GM21529 (cell line): ENCODE data around the gene MTUS2.
A peak's percentile ranks its signal among the peaks of the same experiment; 100 is the strongest.
"Not testable (repeated sequence)": the region's sequence is repeated elsewhere in the genome, so short reads cannot be mapped to it uniquely, and the experiment has no call there.

Experiments
- ATAC-seq: cut with Tn5 transposase; IDR thresholded peaks from one replicate; pipeline ENCODE4 v1.9.1; 2021; ENCODE audit not compliant: unreplicated experiment

MTUS2 gene

DNA sequence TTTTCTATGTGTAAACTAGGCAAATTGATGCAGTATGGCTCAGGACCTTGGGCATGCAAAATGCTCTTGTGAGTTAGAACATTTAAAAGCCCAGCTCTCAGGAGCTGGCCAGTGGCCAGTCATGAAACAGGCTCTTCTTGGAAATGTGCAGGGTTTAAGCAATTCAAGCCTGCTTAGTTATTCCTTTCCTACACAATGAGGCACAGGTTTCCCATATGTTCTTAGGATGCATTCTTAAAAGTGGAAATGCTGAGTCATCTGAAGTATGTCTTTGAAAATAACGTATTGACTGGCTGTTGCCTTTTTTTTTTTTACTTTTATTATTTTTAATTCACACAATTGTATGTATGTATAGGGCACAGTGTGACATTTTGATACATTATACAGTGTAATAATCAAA is 474.7 kb downstream of the MTUS2 start:
- no peak for ATAC-seq

DNA sequence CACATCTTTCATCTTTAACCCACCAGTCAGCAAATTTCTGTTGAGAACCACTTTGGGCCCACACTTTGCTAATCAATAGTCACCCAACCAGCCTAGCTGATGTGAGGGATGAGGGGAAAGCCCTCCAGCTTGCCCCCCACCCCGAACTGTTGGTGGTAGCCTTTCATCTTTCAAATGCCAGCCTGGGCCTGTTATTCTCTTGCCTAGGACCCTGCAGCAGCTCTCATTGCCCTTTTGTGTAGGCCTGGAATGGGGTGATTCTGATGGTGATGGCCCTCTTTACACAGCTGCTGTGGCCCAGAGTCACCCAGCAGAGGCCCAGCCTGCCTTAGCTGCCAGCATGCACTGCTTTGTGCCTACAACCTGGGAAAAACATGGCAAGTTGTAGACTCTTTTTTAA is 480.9 kb downstream of the MTUS2 start:
- ATAC-seq, result no peak

DNA sequence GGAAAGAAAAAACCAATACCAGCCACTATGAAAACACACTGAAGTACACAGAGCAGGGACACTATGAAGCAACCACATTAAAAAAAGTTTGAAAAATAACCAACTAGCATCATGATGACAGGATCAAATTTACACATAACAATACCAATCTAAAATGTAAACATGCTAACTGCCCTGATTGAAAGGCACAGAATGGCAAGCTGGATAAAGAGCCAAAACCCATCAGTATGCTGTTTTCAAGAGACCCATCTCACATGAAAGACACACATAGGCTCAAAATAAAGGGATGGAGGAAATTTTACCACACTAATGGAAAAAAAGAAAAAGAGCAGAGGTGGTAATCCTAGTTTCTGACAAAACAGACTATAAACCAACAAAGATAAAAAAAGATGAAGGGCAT is 484.0 kb downstream of the MTUS2 start:
- ATAC-seq, result no peak

DNA sequence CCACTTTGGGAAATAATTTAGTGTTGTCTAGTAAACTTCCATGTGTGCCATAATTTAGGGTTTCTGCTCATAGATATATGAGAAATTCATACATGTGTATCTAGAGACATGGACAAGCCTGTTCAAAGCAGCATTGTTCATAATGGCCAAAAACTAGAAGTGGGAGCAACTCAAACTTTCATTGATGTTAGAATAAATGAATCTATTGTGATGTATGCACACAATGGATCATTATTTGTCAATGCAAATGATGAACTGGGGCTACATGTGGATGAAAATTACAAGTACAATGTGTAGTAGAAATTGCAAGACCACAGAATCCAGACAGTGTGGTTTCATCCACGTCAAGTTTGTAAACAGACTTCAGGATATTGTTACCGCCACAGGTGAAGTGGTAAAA is 490.7 kb downstream of the MTUS2 start:
- ATAC-seq, result no peak

DNA sequence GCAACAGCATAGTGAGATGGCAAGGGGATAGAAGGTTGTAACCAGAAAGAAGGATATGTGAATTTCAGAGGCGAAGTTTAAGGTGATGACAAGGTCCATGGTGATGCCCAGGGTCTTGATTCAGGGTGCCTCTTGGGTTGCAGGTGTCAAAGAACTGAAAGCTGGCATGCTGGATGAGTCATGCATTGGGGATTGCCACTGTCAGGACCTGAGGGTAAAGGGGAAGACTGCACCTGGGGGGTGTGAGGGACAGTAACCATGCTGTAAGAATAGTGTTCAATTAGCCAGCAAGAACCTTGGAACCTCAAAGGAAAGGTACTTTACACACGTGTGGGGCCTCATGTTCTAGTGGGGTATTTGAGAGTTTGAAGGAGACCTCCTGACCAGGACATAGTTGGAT is 495.7 kb downstream of the MTUS2 start:
- ATAC-seq, result no peak

DNA sequence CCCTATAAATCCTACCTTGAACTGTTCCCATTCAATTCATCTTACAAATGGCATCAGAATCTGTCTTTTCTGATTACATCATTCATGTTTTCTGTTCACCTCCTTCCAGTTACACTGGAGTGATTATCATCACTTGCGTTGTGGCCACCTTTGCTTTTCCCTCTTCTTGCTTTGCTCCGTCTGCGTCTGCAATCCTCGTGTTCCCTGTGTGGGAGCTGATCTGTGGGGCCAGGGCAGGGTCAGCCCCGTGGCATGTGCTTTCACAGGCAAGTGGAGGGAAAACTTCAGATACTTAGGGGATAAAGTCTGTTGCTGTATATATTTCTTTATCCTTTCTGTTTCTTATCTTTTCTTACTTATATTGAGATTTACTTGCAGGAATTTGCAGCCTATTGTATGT is 497.7 kb downstream of the MTUS2 start:
- no peak for ATAC-seq

DNA sequence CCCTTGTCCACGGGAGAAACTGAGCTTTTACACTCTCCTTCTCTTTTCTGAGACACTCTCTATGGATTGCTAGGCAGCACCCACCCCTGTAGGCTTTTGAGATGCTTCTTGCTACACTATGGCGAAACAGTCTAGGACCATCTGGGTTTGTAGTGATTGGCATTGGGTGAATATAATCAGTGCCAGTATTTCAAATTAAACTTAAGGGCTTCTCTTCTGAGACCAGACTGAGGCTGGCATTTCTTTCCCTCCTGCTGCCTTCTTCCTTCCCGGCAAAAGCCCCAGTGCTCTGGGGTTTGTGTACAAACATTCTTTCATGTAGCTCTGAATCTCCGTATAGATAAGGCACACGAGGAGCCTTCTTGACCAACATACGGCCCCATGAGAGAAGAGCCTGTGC is 498.6 kb downstream of the MTUS2 start:
- ATAC-seq, result no peak

DNA sequence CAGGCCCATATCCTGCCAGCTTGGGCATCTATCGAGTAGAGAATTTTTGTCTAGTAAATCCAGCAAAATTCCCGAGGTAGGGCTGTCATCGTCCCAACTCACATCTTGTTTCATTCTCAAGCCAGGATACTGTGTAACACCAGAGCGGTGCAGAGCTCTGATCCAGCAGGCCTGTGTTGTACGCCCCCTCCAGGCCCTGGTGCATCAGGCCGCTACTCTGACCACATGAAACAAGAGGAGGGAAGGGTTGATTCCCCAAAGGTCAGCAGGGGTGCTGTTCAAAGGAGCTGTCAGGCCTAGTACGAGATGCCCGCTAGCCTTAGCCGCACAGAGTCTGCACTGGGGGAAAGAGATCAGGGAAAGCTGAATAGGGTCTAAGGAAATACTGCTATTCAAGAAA is 499.3 kb downstream of the MTUS2 start:
- no peak for ATAC-seq

DNA sequence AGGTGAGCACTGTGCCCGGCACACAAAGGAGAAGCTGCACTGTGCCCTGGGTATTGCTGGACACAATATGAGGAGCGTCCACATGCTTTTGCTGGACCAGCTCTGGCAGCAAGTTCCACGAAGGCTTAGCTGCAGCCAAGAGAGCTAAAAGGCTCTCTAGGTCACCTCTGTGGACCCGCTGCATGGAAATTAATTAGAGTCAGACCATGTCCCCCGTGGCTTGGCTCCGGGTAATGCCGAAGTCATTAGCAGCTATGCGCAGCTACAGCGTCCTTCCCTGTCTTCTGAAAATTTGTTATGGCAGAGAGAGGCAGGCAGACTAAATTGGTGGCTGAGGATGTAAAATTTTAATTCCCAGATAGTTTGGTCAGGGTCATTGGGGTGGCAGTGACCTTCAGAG is 503.8 kb downstream of the MTUS2 start:
- ATAC-seq, result no peak

DNA sequence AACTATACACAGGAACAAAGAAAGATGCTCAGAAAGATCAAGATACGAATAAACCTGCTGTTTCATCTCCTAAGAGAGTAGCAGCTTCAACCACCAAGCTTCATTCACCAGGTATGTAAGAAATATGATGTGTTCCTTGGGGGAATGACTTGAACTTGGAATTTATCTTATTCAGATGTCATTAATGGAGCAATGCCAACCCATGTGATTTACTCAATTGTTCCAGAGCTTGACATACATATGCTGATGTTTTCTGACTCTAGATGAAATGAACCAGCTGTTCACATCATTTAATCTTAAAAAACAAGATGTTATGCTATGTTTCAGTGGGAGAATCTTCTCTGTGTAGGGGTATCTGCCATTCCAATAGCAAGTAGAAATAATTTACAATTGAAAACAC is 504.5 kb downstream of the MTUS2 start:
- ATAC-seq, result no peak

DNA sequence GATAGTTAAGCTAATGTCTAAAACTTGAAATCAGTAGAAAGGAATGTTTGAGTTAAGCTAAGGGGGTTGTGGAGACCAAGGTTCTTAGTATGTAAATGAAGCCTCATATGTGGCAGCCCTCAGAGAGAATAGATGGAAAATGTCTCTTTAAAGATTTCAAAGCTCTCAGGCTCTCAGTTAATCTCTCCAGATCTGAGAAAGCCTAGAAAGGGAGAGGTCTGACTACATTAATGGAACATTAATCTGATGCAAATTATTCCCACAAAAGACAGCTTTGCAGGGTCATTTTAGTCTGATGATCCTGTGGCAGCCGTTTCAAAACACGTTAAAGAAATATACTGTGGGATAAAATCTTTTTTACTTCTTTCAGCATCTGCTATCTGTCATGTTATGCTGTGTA is 508.4 kb downstream of the MTUS2 start:
- no peak for ATAC-seq

DNA sequence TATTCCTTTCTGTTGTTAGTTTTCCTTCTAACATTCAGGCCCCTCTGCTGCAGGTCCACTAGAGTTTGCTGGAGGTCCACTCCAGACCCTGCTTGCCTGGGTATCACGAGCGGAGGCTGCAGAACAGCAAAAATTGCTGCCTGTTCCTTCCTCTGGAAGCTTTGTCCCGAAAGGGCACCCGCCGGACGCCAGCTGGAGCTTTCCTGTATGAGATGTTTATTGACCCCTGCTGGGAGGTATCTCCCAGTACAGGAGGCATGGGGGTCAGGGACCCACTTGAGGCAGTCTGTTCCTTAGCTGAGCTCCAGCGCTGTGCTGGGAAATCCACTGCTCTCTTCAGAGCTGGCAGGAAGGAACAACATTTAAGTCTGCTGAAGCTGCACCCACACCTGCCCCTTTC is 516.2 kb downstream of the MTUS2 start:
- ATAC-seq, result no peak

DNA sequence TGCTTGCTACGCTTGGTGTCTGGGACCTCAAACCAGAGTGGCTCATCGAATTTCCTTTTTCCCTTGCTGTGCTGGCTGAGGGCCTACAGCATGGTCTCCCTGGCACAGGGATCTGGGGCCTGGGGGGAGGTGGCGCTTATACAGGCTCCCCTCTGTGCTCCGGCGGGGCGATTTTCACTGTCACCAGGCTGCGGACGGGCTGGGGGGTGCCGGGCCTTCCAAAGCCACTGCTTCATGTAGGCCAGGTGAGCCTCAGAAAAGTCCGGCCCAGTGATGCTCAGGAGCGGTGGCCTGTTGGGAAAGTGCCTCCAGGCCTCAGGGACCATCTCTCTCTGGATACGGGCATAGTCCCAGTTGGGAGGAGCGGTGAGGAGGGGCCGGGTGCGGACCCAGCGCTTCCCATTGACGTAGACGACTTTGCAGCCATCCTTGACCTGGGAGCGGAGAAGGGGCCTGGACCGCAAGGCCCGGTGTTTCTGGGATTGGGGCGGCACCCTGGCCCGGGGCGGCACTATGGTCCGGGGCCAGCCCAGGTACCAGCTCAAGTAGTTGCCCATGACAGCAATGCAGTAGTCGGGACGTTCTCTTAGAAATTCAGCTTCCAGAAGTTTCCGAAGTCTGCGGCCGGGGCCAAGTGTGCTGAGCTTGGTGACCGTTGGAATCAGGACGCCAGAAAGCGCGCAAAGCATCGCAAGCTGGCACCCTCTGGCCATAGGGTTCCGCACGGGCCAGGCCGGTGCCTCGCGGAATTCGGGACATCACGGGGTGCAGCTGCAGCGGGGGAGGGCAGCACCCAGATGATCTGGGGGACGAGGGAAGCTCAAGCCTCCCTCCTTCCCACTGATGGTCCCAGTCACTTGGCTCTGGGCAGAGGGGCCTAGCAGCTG is 519.5 kb downstream of the MTUS2 start:
- ATAC-seq, result no peak

DNA sequence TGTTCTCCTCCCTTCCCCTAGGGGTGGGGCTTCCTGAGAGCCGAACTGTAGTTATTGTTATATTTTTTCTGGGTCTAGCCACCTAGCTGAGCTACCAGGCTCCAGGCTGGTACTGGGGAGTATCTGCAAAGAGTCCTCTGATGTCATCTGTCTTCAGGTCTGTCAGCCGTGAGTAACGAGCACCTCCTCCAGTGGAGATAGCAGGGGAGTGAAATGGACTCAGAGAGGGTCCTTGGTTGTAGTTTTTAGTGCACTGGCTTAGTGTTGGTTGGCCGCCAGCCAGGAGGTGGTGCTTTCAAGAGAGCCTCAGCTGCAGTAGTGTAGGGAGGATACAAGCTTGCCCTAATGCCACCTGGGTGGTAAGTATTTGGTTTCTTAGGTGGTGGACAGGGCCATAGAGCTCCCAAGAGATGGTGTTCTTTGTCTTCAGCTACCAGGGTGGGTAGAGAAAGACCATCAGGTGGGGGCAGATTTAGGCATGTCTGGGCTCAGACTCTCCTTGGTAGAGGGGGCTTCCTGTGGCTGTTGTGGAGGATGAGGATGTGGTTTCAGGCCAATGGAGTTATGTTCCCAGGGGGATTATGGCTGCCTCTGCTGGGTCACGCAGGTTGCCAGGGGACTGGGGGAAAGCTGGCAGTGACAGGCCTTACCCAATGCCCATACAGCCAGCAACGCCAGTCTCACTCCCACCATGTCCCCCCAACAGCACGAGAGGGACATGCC is 525.9 kb downstream of the MTUS2 start:
- not testable (repeated sequence) for ATAC-seq

DNA sequence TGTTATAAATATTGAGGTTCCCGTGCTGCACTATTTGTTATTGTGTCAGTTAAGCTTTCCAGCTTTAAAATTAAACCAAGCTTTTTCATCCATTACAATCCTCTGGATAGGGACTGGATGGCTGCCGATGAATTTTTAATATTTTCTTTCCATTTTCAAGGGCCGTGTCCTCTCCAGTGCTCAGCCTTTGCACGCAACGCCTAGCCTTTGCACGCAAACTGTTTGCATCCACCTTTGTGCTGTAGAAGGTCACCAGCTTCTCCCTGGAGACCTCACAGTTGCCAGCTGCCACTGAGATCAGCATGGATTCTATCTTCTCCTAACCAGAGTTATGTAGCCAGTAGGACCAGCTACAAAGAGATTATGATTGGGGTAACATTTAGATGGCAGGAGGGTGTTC is 534.9 kb downstream of the MTUS2 start:
- ATAC-seq, result no peak

DNA sequence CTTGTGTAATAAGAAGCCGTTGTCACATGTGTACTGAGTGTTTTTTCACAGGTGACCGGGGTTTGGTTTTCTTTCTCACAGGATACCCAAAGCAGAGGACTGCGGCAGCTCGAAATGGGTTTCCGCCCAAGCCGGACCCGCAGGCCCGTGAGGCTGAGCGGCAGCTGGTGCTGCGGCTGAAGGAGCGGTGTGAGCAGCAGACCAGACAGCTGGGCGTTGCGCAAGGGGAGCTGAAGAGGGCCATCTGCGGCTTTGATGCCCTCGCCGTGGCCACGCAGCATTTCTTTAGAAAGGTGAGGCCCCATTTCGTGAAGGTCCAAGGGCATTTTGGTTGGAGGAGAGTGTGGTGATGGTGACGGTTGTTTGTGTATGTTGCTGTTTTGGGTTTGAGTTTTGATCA is 539.0 kb downstream of the MTUS2 start:
- ATAC-seq, result no peak

DNA sequence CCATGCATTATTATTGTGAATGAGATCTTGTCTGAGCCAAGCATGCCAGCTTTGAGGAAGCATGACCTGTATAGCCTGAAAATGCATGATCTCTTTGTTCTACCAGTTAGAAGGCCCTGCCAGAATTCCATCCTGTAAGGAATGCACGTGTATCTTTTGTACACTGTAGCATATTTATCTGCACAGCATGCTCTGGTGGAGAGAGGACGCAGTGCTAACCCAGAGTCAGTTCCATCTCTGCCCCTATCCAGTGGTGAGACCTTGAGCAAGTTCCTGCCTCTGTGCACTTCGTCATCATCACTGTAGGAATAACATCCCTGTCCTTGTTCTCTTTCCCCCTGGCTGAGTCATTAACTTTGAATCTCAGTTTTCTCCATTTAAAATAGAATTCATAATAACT is 541.6 kb downstream of the MTUS2 start:
- ATAC-seq, result no peak

DNA sequence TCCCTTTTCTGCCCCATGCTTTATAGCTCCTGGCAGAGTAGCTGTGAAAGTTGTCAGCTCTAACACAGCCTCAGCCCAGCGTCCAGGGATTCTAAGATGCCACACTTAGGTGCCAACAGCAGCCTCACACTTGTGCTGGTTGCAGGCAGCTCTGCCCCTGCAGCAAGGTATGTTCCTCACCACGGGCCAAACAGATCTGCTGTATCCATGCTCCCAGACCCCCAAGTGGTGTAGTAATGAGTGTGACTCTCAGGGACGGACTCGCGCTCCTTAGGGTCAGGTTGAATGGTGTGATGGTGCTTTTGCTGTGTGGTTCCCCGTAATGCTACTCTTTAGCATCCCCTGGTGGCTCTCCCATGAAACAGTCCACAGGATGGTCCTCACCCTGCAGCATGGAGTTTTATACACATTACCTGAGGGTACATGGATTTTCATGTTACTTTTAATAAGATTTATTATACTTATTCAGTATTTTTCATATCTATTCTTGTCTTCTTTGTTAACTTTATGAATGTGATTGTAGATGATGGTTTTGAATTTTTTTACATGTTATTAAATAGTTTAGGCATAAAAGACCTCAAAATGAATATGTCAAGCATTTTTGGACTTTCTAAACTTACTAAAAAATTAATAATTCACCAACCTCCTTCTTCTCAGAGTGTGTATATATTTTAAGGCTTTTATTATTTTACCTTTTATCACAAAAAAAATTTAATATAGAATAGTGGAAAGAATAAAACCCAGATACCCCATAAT is 542.9 kb downstream of the MTUS2 start:
- peak; percentile 87 for ATAC-seq

DNA sequence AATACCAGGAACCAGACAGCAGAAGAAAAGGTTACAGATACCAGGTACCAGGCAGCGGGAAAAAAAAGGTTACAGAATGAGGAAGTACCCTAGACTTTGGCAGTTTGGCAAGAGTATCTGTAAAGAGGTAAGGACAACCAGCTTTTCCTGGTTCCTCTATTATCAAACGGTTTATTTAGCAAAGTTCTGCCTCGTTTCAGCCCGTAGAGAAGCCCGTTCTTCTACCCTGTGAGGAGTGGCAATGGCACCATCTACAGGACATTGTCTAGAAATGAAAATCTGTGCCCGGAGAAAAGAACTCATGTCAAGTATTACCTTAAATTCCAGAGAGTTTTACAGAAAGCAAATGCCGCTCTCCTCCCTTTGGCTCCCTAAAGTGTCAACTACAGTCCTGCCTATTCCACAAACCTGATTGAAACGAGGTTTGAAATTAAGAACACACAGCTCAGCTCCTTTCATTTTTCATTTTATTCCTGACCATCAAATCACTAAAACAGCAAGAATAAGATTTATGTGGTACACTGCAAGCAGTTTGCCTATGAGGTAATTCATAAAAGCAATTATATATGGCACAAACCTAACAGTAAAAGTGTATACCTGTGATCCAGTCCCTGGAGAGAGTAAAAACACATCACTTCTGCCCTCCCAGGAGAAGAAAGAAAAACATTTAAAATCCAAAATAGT is 549.1 kb downstream of the MTUS2 start:
- no peak for ATAC-seq

DNA sequence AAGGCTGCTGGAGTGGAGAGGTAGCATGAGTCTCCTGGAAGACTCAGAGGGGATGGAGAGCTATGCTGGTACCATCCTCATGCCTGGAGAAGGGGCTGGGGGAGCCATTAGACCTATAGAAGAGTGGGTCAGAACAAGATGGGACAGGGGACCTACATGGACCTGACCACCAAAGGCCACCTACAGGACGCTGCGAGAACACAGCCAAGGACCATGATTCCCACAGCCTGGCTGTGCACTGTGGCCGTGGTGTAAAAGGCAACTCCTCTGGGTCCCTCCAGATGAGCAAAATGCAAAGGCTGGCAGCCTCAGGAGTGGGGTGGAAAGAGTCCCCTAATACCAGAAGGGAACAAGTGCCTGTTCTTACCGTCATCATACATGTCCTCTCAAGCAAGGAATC is 559.1 kb downstream of the MTUS2 start:
- no peak for ATAC-seq

DNA sequence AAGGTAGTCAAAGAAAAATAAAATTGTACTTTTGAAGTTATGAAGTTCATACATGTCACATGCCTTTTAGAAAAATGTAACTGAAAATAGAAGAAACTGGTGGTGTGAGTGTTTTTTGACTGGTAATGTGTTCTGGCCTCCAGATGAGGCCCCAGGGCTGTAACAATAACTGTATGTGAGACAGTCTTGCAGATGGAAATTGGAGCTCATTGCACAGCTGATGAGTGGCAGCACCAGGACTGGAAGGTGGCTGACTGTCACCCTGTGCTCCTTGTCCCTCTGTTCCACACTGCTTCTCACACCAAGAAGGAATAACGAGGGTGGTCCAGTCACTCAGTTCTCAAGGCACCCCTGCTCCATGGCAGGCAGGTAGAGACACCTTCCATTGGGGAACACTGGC is 559.7 kb downstream of the MTUS2 start:
- ATAC-seq, result no peak
